ENCODE results near the gene RPN2. TPM values are rescaled to one million over a fixed set of nuclear protein-coding genes. Genes with fewer than 3 reads are reported as not detected.

The RPN2 gene
- total RNA-seq, 2 experiments from 2014 or later = 102 to 104 TPM

DNA sequence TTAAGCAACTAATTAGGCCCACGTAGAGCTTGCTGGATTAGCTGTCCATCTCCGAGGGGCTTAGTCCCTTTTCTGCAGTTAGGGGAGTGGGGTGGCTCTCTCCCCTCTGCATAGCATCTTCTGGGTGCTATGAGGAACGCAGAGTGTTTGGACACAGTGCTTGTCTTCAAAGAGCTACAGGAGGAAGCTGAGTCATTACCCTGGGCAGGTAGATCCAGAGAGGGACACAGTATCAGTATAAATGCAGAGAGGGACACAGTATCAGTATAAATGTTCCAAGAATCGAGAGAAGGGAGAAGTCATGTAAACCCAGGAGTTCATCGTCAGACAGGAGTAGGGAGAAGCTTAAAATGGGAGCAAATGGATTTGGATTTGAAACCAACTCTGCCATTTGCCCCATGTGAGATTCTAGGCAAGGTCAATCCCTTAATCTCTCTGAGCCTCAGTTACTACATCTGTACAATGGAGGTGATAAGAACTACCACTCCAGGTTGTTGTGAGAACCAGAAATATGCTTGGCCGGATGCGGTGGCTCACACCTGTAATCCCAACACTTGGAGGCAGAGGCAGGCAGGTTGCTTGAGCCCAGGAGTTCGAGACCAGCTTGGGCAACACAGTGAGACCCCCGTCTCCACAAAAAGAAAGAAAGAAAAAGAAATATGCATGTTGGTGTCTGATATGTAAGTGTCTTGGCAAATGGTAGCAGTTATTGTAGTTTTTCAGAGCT lies 88.0 kb downstream of the RPN2 start:
- Mint-ChIP-seq H3K27ac (no peak overlapping the region), H3K27me3 (ENCODE audit: low read depth) (no peaks in the 10 kb centered on the region), H3K4me3 (no peak overlapping the region), H3K4me1 (ENCODE audit: low read depth) (no peaks in the 10 kb centered on the region), H3K36me3 (ENCODE audit: low read depth) (no peaks in the 10 kb centered on the region), H3K9me3 (no peaks in the 10 kb centered on the region)
- no peak for DNase-seq
- CTCF ChIA-PET = interaction anchor here (1.1 to 6.8 kb wide), 2 partner anchors 10 to 118 kb away, joined by 3 to 40 read pairs; no protein-coding TSS in a partner anchor
- intact Hi-C loops (cut with micrococcal nuclease) = no loop called here

DNA sequence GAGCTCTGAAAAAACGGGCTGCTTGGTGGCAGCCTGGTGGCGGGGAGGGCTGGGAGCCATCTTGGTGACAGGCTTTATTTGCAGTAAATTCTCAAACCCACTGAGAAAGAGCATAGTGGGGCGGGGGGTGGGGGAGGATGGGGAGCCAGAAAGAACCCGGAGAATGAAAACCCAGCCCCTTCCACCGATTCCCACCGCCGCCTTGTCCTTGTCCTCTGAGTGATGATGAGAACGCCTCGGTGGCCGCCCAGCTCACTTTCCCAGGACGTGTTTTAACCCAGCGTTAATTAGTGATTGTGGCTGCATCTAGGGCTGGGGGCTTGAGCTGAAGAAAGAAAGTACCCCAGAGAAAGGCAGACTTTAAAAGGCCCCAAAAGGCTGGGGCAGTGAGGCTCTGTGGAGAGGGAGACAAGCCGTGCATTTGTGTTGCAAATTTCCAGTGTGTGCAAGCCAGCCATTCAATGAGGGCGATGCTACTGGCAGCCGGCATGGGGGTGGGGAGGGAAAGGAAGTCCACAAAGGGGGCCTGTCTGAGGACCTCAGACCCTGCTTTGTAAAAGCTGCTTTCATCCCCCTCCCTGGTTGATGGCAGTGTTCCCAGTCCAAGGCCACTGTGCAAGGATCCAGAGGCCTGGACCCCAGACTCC lies 88.7 kb downstream of the RPN2 start:
- Mint-ChIP-seq H3K4me3 (no peak overlapping the region), H3K4me1 (ENCODE audit: low read depth) (no peaks in the 10 kb centered on the region), H3K36me3 (ENCODE audit: low read depth) (no peaks in the 10 kb centered on the region), H3K27me3 (ENCODE audit: low read depth) (no peaks in the 10 kb centered on the region), H3K9me3 (no peaks in the 10 kb centered on the region), H3K27ac (no peak overlapping the region)
- CTCF ChIA-PET = interaction anchor here (0.7 to 6.8 kb wide), 5 partner anchors 10 to 266 kb away, joined by 3 to 40 read pairs (median 8); no protein-coding TSS in a partner anchor
- DNase-seq = no peak
- intact Hi-C loops (cut with micrococcal nuclease) = no loop called here

DNA sequence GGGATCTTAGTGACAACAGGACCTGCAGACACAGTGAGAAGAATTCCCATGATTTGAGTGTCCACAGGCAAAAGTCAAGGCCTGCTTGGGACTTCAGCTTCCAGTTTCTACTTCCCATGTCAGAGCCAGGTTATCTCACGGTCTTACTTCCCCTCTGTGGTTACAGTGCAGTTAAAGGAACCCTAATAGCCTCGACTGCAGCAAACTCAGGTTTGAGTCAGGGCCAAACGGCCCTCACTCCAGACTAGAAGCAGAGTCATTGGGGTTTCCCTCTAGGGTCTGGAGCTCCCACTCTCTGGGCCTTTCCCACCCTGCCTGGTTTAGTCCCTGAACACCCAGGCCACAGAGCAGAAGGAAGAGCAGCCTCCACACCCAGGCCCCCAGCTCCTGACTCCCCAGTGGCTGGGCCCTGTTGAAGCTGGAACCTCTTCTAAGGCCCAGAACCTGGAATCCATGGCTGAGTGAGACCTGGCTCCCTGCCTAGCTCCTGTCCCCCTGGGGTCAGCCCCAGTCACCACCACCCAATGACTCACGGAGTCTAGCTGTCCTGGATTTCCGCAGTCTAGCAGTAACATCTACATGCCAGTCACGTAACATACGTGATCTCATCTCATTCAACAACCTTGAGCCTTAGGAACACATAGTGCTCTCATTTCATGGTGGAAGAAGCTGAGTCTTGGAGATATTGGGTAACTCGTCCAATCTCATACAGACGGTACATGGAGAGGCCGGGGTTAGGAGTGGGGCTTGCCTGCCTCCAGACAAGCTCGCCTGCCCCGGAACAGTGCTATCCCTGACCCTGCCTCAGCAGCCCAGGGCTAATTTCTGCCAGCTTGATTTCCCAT lies 91.7 kb downstream of the RPN2 start:
- no peak overlapping the region for H3K4me3 Mint-ChIP-seq
- H3K9me3 Mint-ChIP-seq = no peaks in the 10 kb centered on the region
- H3K27me3 Mint-ChIP-seq (ENCODE audit: low read depth) = no peaks in the 10 kb centered on the region
- intact Hi-C loops (cut with micrococcal nuclease) = no loop called here
- H3K36me3 Mint-ChIP-seq (ENCODE audit: low read depth) = no peaks in the 10 kb centered on the region
- no peak overlapping the region for H3K27ac Mint-ChIP-seq
- CTCF ChIA-PET = interaction anchor here (0.6 to 6.8 kb wide), 6 partner anchors 22 to 274 kb away, joined by 3 to 40 read pairs (median 4); partner anchors contain the start of gene BLCAP
- H3K4me1 Mint-ChIP-seq (ENCODE audit: low read depth) = no peaks in the 10 kb centered on the region
- DNase-seq = no peak

DNA sequence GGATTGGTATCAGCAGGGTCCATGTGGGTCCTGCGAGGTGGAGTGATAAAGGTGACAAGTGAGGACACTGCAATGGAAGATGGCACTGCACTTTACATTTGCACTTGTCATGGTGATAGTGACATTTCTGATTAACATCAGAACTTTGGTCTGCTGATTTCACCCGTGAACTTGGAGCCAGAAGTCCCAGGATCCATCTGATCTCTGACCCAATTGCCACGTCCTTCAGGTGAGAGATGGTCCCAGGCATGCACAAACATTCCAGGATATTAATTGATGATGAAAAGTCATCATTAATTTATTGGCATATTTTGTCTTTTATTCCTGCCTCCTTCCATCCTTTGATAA lies 92.3 kb downstream of the RPN2 start:
- Mint-ChIP-seq H3K36me3 (ENCODE audit: low read depth) (no peaks in the 10 kb centered on the region), H3K27ac (no peak overlapping the region), H3K4me3 (no peak overlapping the region), H3K4me1 (ENCODE audit: low read depth) (no peaks in the 10 kb centered on the region), H3K9me3 (no peaks in the 10 kb centered on the region), H3K27me3 (ENCODE audit: low read depth) (no peaks in the 10 kb centered on the region)
- CTCF ChIA-PET = interaction anchor here (2.8 to 6.8 kb wide), 2 partner anchors 113 to 263 kb away, joined by 22 to 40 read pairs; no protein-coding TSS in a partner anchor
- intact Hi-C loops (cut with micrococcal nuclease) = no loop called here
- DNase-seq = no peak

DNA sequence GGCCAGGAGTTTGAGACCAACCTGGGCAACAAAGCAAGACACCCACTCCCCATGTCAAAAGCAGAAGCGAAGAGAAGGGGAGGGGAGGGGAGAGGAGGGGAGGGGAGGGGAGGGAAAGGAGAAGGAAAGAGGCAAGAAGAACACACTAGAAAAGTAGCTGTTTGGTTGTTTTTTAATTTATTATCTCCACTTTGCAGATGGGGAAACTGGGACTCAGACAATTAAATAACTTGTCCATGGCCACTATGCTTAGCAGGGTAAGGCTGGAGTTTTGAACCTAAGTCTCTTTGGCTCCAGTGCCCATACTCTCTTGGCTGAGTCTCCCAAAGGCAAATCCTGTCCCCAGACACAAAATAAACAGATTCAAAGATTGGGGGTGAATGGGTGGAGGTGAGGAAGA lies 94.9 kb downstream of the RPN2 start:
- no peak for DNase-seq
- Mint-ChIP-seq H3K27ac (no peak overlapping the region), H3K27me3 (ENCODE audit: low read depth) (no peaks in the 10 kb centered on the region), H3K4me1 (ENCODE audit: low read depth) (peaks cover 7% of the 10 kb centered on the region), H3K36me3 (ENCODE audit: low read depth) (no peaks in the 10 kb centered on the region), H3K9me3 (no peaks in the 10 kb centered on the region), H3K4me3 (no peak overlapping the region)
- CTCF ChIA-PET = no interaction called here
- intact Hi-C loops (cut with micrococcal nuclease) = no loop called here

DNA sequence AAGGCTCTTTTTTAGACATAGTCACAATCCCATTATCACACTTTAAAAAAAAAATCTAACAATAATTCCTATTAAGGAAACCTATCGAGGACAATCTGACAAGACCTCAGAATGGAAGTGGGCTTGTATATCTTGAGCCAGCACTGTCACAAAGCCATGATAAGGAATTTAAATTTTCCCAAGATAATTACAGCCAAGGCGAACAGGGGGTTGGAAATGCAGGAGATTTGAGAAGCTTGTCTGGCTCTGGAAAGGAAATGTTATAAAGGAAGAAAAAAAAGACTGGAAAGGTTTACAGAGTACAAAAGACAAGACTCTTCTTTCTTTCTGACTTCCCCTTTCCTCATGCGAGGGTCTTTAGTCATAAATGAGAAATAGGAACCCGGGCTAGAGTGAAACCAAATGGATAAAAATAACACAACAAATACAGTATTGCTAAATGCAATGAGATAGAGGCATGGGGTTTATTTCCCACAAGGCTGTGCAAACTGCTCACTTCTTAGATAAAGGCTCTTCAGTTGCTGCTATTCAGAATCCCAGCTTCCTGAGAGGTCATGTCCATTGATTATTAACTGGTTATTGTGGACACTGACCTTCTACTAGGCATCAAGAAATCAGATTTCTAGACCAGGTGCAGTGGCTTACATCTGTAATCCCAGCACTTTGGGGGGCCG lies 95.9 kb downstream of the RPN2 start:
- CTCF ChIA-PET = interaction anchor here (0.7 to 2.3 kb wide), 2 partner anchors 110 to 258 kb away, joined by 3 to 11 read pairs; no protein-coding TSS in a partner anchor
- Mint-ChIP-seq H3K9me3 (no peaks in the 10 kb centered on the region), H3K4me1 (ENCODE audit: low read depth) (peaks cover 7% of the 10 kb centered on the region), H3K36me3 (ENCODE audit: low read depth) (no peaks in the 10 kb centered on the region), H3K4me3 (no peak overlapping the region), H3K27me3 (ENCODE audit: low read depth) (no peaks in the 10 kb centered on the region), H3K27ac (no peak overlapping the region)
- DNase-seq = no peak
- intact Hi-C loops (cut with micrococcal nuclease) = no loop called here

DNA sequence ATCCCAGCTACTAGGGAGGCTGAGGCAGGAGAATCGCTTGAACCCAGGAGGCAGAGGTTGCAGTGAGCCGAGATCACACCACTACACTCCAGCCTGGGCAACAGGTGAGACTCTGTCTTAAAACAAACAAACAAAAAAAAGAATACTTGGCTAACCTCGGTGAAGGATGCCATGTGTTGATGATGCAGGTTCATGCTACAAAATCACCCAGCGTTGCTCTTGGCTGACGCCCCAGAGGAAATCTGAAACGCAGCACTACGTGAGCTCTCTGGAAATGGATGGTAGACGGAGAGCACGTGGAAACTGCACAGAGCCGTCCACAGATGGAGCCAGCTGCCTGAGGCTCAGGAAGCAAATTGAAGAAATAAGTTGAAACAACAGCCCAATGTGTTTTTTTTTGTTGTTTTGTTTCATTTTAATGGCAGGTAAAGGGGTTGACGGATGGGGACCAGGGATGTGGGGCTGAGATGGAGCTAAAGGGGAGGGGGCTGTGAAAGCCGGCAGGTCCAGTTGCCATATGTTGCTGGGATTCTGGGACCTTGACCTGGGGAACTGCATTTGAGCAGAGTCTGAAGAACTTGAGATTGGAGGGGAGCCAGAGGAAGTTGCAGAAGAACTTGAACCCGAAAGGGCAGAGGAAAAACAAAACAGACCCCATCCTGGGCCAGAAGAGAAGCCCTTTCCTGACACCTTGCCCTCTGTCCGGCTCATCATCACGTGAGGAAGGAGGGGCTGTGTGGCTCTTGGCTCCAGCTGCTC lies 97.5 kb downstream of the RPN2 start:
- Mint-ChIP-seq H3K4me3 (no peak overlapping the region), H3K36me3 (ENCODE audit: low read depth) (no peaks in the 10 kb centered on the region), H3K27me3 (ENCODE audit: low read depth) (no peaks in the 10 kb centered on the region), H3K27ac (no peak overlapping the region), H3K9me3 (no peaks in the 10 kb centered on the region), H3K4me1 (ENCODE audit: low read depth) (peaks cover 7% of the 10 kb centered on the region)
- CTCF ChIA-PET = interaction anchor here (0.5 to 2.3 kb wide), 12 partner anchors 8 to 1152 kb away, joined by 3 to 11 read pairs (median 4); partner anchors contain the start of gene MANBAL
- intact Hi-C loops (cut with micrococcal nuclease) = loop anchor here (2.0 kb wide), 1 partner anchor 108 kb away; no protein-coding TSS in a partner anchor
- peak; percentile 49 for DNase-seq

DNA sequence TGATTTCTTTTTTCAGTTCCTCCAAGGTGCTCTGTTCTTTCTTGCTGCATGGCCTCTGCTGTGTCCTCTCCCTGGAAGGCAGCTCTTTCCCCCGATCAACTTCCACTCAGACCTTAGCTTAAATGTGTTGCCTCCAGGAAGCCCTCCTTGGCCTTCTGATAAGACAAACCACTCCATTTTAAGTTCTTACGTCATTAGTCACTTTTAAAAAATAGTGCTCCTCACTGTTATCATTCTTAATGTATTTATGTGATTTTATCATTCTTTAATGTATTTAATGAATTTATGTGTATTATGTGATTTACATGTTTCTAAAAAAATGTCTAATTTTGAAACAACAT lies 98.1 kb downstream of the RPN2 start:
- intact Hi-C loops (cut with micrococcal nuclease) = loop anchor here (2.0 kb wide), 1 partner anchor 108 kb away; no protein-coding TSS in a partner anchor

DNA sequence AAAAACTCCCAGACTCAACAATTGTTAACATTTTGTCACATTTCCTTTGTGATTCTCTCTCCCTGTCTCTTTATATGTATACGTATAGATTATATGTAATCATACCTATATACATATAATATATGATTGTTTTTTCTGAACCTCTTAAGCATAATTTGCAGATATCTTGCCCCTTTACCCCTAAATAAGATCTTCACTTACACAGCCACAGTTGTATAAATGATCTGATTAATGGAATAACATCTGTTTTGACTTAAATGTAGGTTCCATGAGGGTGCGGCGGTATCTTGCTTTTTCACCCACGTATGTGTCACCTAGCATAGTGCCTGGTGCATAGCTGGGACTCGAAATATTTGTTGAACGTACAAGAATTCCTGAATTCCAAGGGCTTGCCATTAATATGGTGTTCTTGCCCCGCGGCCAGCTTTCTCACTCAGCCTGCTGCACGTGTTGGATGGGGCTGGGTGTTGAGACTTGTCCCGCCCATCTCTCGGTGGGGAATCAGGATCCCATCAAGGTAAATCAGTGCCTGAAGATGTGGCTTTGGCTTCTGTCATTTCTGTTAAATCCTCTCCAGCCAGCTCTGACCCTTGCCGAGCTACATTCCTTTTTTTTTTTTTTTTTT lies 99.9 kb downstream of the RPN2 start:
- no peak for DNase-seq
- H3K4me3 Mint-ChIP-seq = no peak overlapping the region
- no peaks in the 10 kb centered on the region for H3K9me3 Mint-ChIP-seq
- CTCF ChIA-PET = interaction anchor here (0.8 kb wide), 1 partner anchor 20 kb away, joined by 3 read pairs; no protein-coding TSS in a partner anchor
- intact Hi-C loops (cut with micrococcal nuclease) = no loop called here
- H3K4me1 Mint-ChIP-seq (ENCODE audit: low read depth) = peaks cover 7% of the 10 kb centered on the region
- H3K27ac Mint-ChIP-seq = no peak overlapping the region
- H3K36me3 Mint-ChIP-seq (ENCODE audit: low read depth) = no peaks in the 10 kb centered on the region
- H3K27me3 Mint-ChIP-seq (ENCODE audit: low read depth) = no peaks in the 10 kb centered on the region

More for the DNA sequence above, 98.1 kb downstream of the RPN2 start:
- no peak overlapping the region for H3K4me3 Mint-ChIP-seq
- DNase-seq = no peak
- no peaks in the 10 kb centered on the region for H3K36me3 Mint-ChIP-seq (ENCODE audit: low read depth)
- no peaks in the 10 kb centered on the region for H3K9me3 Mint-ChIP-seq
- H3K27me3 Mint-ChIP-seq (ENCODE audit: low read depth) = no peaks in the 10 kb centered on the region
- H3K4me1 Mint-ChIP-seq (ENCODE audit: low read depth) = peaks cover 7% of the 10 kb centered on the region
- no peak overlapping the region for H3K27ac Mint-ChIP-seq
- CTCF ChIA-PET = interaction anchor here (0.5 to 2.3 kb wide), 7 partner anchors 9 to 1024 kb away, joined by 3 to 11 read pairs (median 3); partner anchors contain the start of gene MANBAL

DNA sequence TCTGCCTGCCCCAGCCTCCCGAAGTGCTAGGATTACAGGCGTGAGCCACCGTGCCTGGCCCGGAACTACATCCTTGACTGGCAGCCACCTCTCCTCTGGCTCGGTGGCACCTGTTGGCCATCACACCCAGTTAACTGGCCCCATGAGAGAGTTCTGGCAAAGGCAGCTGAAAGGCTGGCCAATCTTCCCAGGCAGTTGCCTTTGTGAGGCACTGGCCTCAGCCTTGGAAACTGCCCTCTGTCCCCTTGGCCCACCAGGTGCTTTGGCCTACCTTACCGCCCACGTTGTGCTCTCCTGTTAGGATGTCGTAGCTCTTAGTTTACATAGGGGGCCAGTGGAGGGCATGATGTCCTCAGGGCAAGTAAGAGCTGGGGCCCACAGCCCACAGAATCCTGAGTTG lies 100.7 kb downstream of the RPN2 start:
- Mint-ChIP-seq H3K4me3 (no peak overlapping the region), H3K4me1 (ENCODE audit: low read depth) (peaks cover 7% of the 10 kb centered on the region), H3K27me3 (ENCODE audit: low read depth) (no peaks in the 10 kb centered on the region), H3K36me3 (ENCODE audit: low read depth) (no peaks in the 10 kb centered on the region), H3K27ac (no peak overlapping the region), H3K9me3 (no peaks in the 10 kb centered on the region)
- no peak for DNase-seq
- CTCF ChIA-PET = interaction anchor here (0.8 kb wide), 1 partner anchor 21 kb away, joined by 3 read pairs; no protein-coding TSS in a partner anchor
- intact Hi-C loops (cut with micrococcal nuclease) = no loop called here

DNA sequence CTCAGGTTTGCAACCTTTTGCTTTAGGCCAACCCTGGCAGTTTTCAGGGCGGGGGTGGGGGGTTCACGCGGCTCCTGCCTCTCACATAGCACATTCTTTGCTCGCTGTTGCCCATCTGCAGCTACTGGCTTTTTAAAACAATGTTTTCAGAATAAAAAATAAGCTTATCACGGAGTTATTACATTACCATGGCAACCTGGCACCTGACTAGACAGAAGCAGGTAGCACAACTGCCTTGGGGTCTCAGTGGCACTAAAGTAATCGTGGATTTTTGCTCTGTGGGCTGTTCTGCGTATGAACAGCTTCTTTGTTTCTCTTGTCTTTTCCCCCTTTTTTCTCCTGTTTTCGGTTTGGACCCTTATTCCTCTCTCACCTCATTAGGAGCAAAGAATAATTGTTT lies 101.3 kb downstream of the RPN2 start:
- Mint-ChIP-seq H3K27ac (no peak overlapping the region), H3K9me3 (no peaks in the 10 kb centered on the region), H3K36me3 (ENCODE audit: low read depth) (no peaks in the 10 kb centered on the region), H3K4me3 (no peak overlapping the region), H3K27me3 (ENCODE audit: low read depth) (no peaks in the 10 kb centered on the region), H3K4me1 (ENCODE audit: low read depth) (peaks cover 7% of the 10 kb centered on the region)
- DNase-seq = no peak
- CTCF ChIA-PET = no interaction called here
- intact Hi-C loops (cut with micrococcal nuclease) = no loop called here

Measured in activated naive CD4-positive, alpha-beta T cell treated with anti-CD3 and anti-CD28 coated beads for 36 hours (primary cell).